Stomach (tissue), 9 donors: Measurements from ENCODE around the gene SMIM1. TPM values are rescaled to one million over a fixed set of nuclear protein-coding genes. Genes with fewer than 3 reads are reported as not detected.

Experiments
- DNase-seq, 2 donors: peaks; one replicate each; pipeline versions ENCODE4 v3.0.0 to v3.0.0-alpha.2; 2013 to 2019
- H3K27ac ChIP-seq, 5 donors: fragments of 200-600 bp in 4 of 5; sonication (generic) in 4 of 5; one replicate each; pipeline ENCODE4 v1.5.1; 2013 to 2019; ENCODE audit warnings: mild to moderate bottlenecking in 1 of 5, moderate library complexity in 1 of 5
- H3K27me3 ChIP-seq, 3 donors: fragments of 200-600 bp; sonication (generic); one replicate each; pipeline ENCODE4 v1.5.1; 2017 to 2019; ENCODE audit warnings: mixed run types in 1 of 3
- H3K36me3 ChIP-seq, 4 donors: fragments of 200-600 bp; sonication (generic); 1 replicate in 3 of 4; 2 replicates in 1 of 4; pipeline ENCODE4 v1.5.1; 2016 to 2019
- H3K4me1 ChIP-seq, 4 donors: fragments of 200-600 bp; sonication (generic); one replicate each; pipeline ENCODE4 v1.5.1; 2016 to 2019
- H3K4me3 ChIP-seq, 4 donors: fragments of 200-600 bp; sonication (generic) in 3 of 4; one replicate each; pipeline ENCODE4 v1.5.1; 2016 to 2019; ENCODE audit warnings: mild to moderate bottlenecking in 1 of 4
- H3K9me3 ChIP-seq, 4 donors: fragments of 200-600 bp; sonication (generic); one replicate each; pipeline ENCODE4 v1.5.1; 2016 to 2019
- EP300 ChIP-seq: sonication (generic); formaldehyde crosslinking; IDR thresholded peaks from one replicate; pipeline ENCODE4 v1.6.1; 2017; ENCODE audit warnings: antibody characterized with exemption
- POLR2A ChIP-seq, 4 donors: fragments of 450-650 bp; IDR thresholded peaks; one replicate each; pipeline ENCODE4 v1.6.1; 2016; ENCODE audit warnings: antibody characterized with exemption in 4 of 4, control low read depth in 2 of 4, mild to moderate bottlenecking in 1 of 4, moderate library complexity in 1 of 4
- POLR2AphosphoS5 ChIP-seq, 3 donors: sonication (generic); formaldehyde crosslinking; IDR thresholded peaks; one replicate each; pipeline ENCODE4 v1.6.1; 2016; ENCODE audit warnings: antibody characterized with exemption in 3 of 3
- WGBS, 5 donors: extraction: QIAGEN DNeasy Blood & Tissue Kit in 3 of 5; methylation state at CpG; one replicate each; pipeline versions ENCODE4 v1.1.5 to v1.1.7; 2013 to 2018; 5-methylcytosine and 5-hydroxymethylcytosine counted together
- intact Hi-C: fragments of 100-400 bp; cut with DNase I; formaldehyde crosslinking; loops from one replicate; pipeline ENCODE4 v1.15.1; 2023; ENCODE audit warnings: low total_unique reads
- polyA plus RNA-seq, 3 donors: library from polyadenylated mRNA; stranded (reverse); fragments of 200-250 nt; gene quantifications; one replicate each; pipeline ENCODE4 v1.2.3, GENCODE V29; 2013
- total RNA-seq, 5 donors: library from RNA; depleted of rRNA; stranded (reverse); fragments of >200 nt; gene quantifications; one replicate each; pipeline versions ENCODE4 v1.1.0 to v1.2.3, GENCODE V29; 2014 to 2016
- TF ChIP-seq, protein P1 (sequence below), 7 experiments: fragments of 450-650 bp in 4 of 7; fragments of 200-600 bp in 3 of 7; sonication (generic) in 3 of 7; IDR thresholded peaks; one replicate each; pipeline ENCODE4 v1.5.1; 2016 to 2019; ENCODE audit warnings: antibody characterized with exemption in 7 of 7, control low read depth in 2 of 7, mild to moderate bottlenecking in 1 of 7
- donor health status: healthy with polysubstance abuse.
- donor health status: Bipolar disorder and iron deficiency.
- donor health status: healthy.

The SMIM1 gene
- total and polyA plus RNA-seq, 8 donors, result 7.3 to 26.5 (median 12.5) TPM; not detected in 5

DNA sequence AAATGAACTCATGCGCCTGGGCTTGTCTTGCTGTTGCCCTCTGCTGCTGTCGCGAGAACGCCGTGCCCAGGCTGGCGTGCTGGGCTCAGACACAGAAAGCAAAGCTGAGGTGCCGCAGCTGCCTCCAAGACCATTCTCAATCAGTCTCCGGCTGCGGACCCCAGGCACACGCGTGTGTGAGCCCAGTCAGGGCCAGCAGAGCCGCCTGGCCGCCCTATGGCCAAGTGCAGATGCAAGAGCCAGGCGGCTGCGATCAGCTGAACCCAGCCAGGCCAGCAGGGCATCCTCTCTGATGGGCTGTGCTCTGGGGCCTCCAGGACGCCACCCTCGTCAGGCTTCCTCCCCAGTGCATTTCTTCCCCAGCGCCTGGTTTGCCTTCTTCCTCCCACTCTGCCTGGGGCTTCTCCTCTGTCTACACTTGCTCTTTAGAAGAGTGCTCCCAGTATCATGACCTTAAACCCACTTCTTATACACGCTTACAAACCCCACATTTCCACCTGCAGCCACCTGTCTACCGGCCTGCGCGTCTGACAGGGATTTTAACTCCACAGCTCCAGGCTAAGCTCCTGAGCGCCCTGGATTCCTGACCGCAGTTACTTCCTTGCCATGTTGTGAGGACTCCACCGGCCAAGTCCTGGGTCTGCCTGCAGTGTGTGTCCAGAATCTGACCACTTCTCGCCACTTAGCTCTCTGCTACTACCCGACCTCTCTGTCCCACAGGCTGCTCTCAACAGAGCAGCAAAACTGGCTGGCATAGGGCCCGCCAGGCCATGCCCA, 45.5 kb downstream of the SMIM1 start:
- H3K27me3 ChIP-seq, result no peaks in the 10 kb centered on the region
- no peaks in the 10 kb centered on the region for H3K4me1 ChIP-seq
- no peak for DNase-seq
- intact Hi-C loops, result no loop called here
- H3K4me3 ChIP-seq, result no peak overlapping the region
- no peak overlapping the region for H3K27ac ChIP-seq
- WGBS, 5 donors, result 90 to 95% (median 94%) methylated on average over 26 to 28 of the region's 28 CpGs
- no peaks in the 10 kb centered on the region for H3K9me3 ChIP-seq
- TF ChIP-seq POLR2AphosphoS5 (IDR thresholded peaks at IDR 0.05) (no peak), POLR2A (IDR thresholded peaks at IDR 0.05) (no peak), EP300 (no peak)
- TF ChIP-seq, protein P1, sequence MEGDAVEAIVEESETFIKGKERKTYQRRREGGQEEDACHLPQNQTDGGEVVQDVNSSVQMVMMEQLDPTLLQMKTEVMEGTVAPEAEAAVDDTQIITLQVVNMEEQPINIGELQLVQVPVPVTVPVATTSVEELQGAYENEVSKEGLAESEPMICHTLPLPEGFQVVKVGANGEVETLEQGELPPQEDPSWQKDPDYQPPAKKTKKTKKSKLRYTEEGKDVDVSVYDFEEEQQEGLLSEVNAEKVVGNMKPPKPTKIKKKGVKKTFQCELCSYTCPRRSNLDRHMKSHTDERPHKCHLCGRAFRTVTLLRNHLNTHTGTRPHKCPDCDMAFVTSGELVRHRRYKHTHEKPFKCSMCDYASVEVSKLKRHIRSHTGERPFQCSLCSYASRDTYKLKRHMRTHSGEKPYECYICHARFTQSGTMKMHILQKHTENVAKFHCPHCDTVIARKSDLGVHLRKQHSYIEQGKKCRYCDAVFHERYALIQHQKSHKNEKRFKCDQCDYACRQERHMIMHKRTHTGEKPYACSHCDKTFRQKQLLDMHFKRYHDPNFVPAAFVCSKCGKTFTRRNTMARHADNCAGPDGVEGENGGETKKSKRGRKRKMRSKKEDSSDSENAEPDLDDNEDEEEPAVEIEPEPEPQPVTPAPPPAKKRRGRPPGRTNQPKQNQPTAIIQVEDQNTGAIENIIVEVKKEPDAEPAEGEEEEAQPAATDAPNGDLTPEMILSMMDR (IDR thresholded peaks at IDR 0.05), result no peak
- H3K36me3 ChIP-seq, result peaks cover 40 to 96% (median 84%) of the 10 kb centered on the region in 4 donors

DNA sequence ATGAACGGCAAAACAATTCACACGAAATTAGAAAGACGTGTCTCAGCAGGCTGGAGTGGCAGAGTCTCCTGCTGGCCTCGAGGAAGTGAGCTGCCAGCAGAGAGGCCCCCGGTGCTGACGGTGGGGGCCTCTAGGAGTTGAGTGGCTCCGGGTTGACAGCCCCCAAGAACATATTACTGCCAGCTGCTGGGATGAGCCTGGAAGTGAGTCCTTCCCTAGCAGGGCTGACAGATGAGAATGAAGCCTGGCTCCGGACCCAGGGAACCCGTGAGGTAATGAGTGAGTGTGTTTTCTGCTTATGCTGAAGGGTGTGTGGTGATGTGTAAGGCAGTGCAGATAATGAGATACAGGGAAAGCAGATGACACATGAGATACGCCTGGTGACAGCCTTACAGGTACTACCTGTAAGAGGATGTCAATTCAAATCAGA, 47.2 kb downstream of the SMIM1 start:
- WGBS, 5 donors, result 74 to 85% (median 79%) methylated on average over 10 of the region's 10 CpGs
- Histone ChIP-seq H3K27me3 (no peaks in the 10 kb centered on the region), H3K4me3 (no peak overlapping the region), H3K36me3 (peaks cover 46 to 98% (median 88%) of the 10 kb centered on the region in 4 donors), H3K9me3 (no peaks in the 10 kb centered on the region), H3K4me1 (no peaks in the 10 kb centered on the region), H3K27ac (no peak overlapping the region)
- intact Hi-C loops, result no loop called here
- DNase-seq, result no peak
- TF ChIP-seq EP300 (no peak), POLR2AphosphoS5 (IDR thresholded peaks at IDR 0.05) (no peak), POLR2A (IDR thresholded peaks at IDR 0.05) (no peak)
- TF ChIP-seq, protein P1 (IDR thresholded peaks at IDR 0.05), result no peak

DNA sequence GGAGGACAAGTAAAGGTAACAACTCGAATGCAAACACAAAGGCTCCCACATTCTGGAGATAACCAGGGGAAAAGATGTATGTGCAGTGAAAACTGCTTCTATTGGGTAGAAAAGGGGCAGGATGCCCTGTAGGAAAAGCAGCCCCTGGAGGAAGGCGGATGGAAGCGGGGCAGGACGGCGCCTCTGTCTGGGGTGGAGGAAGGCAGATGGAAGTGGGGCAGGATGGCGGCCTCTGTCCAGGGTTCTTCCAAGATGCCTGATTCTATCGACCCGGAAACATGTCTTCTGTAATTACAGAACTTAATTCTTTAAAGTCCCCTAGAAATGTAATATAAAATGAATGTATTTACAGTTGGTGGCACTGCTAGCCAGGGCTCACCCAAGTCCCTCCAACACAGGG, 47.8 kb downstream of the SMIM1 start:
- DNase-seq, result no peak
- no peak overlapping the region for H3K27ac ChIP-seq
- intact Hi-C loops, result no loop called here
- 88 to 95% (median 94%) methylated on average over 8 of the region's 8 CpGs for WGBS, 5 donors
- no peak overlapping the region for H3K4me3 ChIP-seq
- peaks cover 44 to 98% (median 88%) of the 10 kb centered on the region in 4 donors for H3K36me3 ChIP-seq
- TF ChIP-seq, protein P1 (IDR thresholded peaks at IDR 0.05), result no peak
- TF ChIP-seq POLR2AphosphoS5 (IDR thresholded peaks at IDR 0.05), result no peak
- TF ChIP-seq EP300, result no peak
- TF ChIP-seq POLR2A (IDR thresholded peaks at IDR 0.05), result no peak
- no peaks in the 10 kb centered on the region for H3K9me3 ChIP-seq
- no peaks in the 10 kb centered on the region for H3K4me1 ChIP-seq
- H3K27me3 ChIP-seq, result no peaks in the 10 kb centered on the region

DNA sequence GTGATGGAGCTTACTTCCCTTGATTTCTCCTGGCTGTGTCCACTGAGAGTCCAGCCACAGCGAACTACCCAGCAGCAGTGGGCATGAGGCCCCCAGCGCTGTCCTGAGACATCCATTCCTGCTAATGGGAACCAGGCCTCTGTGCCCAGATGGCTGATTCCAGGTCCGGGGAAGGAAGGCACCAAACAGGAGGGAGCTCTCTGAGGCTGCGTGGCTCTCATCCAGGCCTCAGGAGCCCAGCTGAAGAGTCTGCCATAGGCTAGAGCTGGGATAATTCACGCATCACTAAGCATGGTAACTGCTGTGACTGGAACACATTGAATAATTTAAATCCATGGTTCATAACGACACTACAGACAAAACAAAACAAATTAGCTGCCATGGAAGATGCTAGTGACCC, 48.5 kb downstream of the SMIM1 start:
- H3K9me3 ChIP-seq, result no peaks in the 10 kb centered on the region
- H3K4me1 ChIP-seq, result no peaks in the 10 kb centered on the region
- H3K36me3 ChIP-seq, result peaks cover 48 to 98% (median 88%) of the 10 kb centered on the region in 4 donors
- no peaks in the 10 kb centered on the region for H3K27me3 ChIP-seq
- H3K4me3 ChIP-seq, result no peak overlapping the region
- WGBS, 5 donors, result 85 to 92% (median 88%) methylated on average over 6 of the region's 6 CpGs
- no peak for DNase-seq
- TF ChIP-seq, protein P1 (IDR thresholded peaks at IDR 0.05), result no peak
- TF ChIP-seq POLR2AphosphoS5 (IDR thresholded peaks at IDR 0.05) (no peak), EP300 (no peak), POLR2A (IDR thresholded peaks at IDR 0.05) (no peak)
- H3K27ac ChIP-seq, result no peak overlapping the region
- intact Hi-C loops, result no loop called here
